ENCODE measurements around the gene ZNF107. TPM values are rescaled to one million over a fixed set of nuclear protein-coding genes. Genes with fewer than 3 reads are reported as not detected.
"Not testable (repeated sequence)": the region's sequence is repeated elsewhere in the genome, so short reads cannot be mapped to it uniquely, and the experiment has no call there.

Gene ZNF107
- total and polyA plus RNA-seq, 2 of the 13 experiments (the other 11 are each of a cell fraction or from before 2014, with no cell fraction given): 2.5 to 5.4 TPM

- H3K9ac ChIP-seq (ENCODE audit: insufficient read depth, low read depth, low read length); CTCF ChIA-PET (ENCODE audit: low intra/inter-chr PET ratio, low total read pairs); H3K4me1 ChIP-seq (ENCODE audit: insufficient read depth, low read length); BruUV-seq (replicated peaks); H3K27ac ChIP-seq (ENCODE audit: extremely low read length, insufficient read depth, low read length); H3K4me2 ChIP-seq (ENCODE audit: low read depth, low read length); H3K4me3 ChIP-seq (replicated peaks in 1 of 3; ENCODE audit: insufficient read depth in 1 of 3, low read depth in 2 of 3, low read length in 3 of 3); H3K9me3 ChIP-seq (ENCODE audit: low read length); POLR2A ChIA-PET; H3K27me3 ChIP-seq (ENCODE audit: control insufficient read depth in 1 of 2, insufficient read depth in 2 of 2, low read length in 2 of 2); DNase-seq (ENCODE audit: low spot score); in situ Hi-C loops (cut with HindIII; ENCODE audit: extremely low pct_ligation_motif_present, low pct_unique_long_range_greater_than_20kb); H4K20me1 ChIP-seq (ENCODE audit: insufficient read depth, low read length); FAIRE-seq; H3K79me2 ChIP-seq (ENCODE audit: insufficient read depth, low read length); H2AFZ ChIP-seq (ENCODE audit: low read length); H3K36me3 ChIP-seq (replicated peaks in 1 of 2; ENCODE audit: control insufficient read depth in 1 of 2, insufficient read depth in 2 of 2, low read length in 2 of 2); ATAC-seq; TF ChIP-seq ATF7 (CRISPR knock-in tag; IDR thresholded peaks at IDR 0.05); SOX13 (IDR thresholded peaks at IDR 0.05): not testable (repeated sequence)
- 21% methylated on average over 5 of the region's 5 CpGs for WGBS (ENCODE audit: low lambda C conversion rate)
- TF ChIP-seq ATF7 (IDR thresholded peaks at IDR 0.05) (peak; percentile 58), SOX13 (CRISPR knock-in tag; conservative IDR thresholded peaks at IDR 0.05 in 1 of 2, IDR thresholded peaks at IDR 0.05 in 1 of 2) (peak in 1 of 2 experiments; percentile 25; a peak in 1 of 4 replicates), ONECUT2 (CRISPR knock-in tag; IDR thresholded peaks at IDR 0.05) (peak; percentile 60)
- intact Hi-C loops (cut with micrococcal nuclease; ENCODE audit: unreplicated experiment): loop anchor here (10.0 kb wide), 1 partner anchor 133 kb away; the partner anchor contains the start of gene ZNF138
These were observed 3.8 kb upstream of the ZNF107 start for GRCh38 chr7:64662091-64662490.

- BruUV-seq (replicated peaks): no TSS peak
- Histone ChIP-seq H3K27me3 (ENCODE audit: control insufficient read depth in 1 of 2, insufficient read depth in 2 of 2, low read length in 2 of 2) (no peaks in the 10 kb centered on the region), H3K9ac (ENCODE audit: insufficient read depth, low read depth, low read length) (peak overlapping the region; percentile 73), H3K4me3 (replicated peaks in 1 of 3; ENCODE audit: insufficient read depth in 1 of 3, low read depth in 2 of 3, low read length in 3 of 3) (peak overlapping the region; percentile 82 to 94 (median 90)), H3K79me2 (ENCODE audit: insufficient read depth, low read length) (peaks cover 16% of the 10 kb centered on the region), H2AFZ (ENCODE audit: low read length) (no peak overlapping the region), H3K4me1 (ENCODE audit: insufficient read depth, low read length) (peaks cover 21% of the 10 kb centered on the region), H3K27ac (ENCODE audit: extremely low read length, insufficient read depth, low read length) (peak overlapping the region; percentile 73), H4K20me1 (ENCODE audit: insufficient read depth, low read length) (no peaks in the 10 kb centered on the region), H3K9me3 (ENCODE audit: low read length) (no peaks in the 10 kb centered on the region), H3K4me2 (ENCODE audit: low read depth, low read length) (peak overlapping the region; percentile 68), H3K36me3 (replicated peaks in 1 of 2; ENCODE audit: control insufficient read depth in 1 of 2, insufficient read depth in 2 of 2, low read length in 2 of 2) (no peaks in the 10 kb centered on the region)
- ATAC-seq (no peak), FAIRE-seq (no peak), DNase-seq (ENCODE audit: low spot score) (no peak)
- TF ChIP-seq KLF6 (CRISPR knock-in tag; IDR thresholded peaks at IDR 0.05): no peak
- TF ChIP-seq SMYD3 (CRISPR knock-in tag; IDR thresholded peaks at IDR 0.05): no peak
- no peak for TF ChIP-seq ZNF282 (IDR thresholded peaks at IDR 0.05; ENCODE audit: partially characterized antibody)
- no peak for TF ChIP-seq ZEB1 (IDR thresholded peaks at IDR 0.05; ENCODE audit: insufficient replicate concordance, low read depth)
- TF ChIP-seq NR3C1 (CRISPR knock-in tag; IDR thresholded peaks at IDR 0.05): no peak
- no peak for TF ChIP-seq SRSF9 (IDR thresholded peaks at IDR 0.05; ENCODE audit: borderline replicate concordance, insufficient read depth, low read depth, low read length, poor library complexity, severe bottlenecking)
- TF ChIP-seq KDM5A (IDR thresholded peaks at IDR 0.05; ENCODE audit: borderline replicate concordance, low read length): 0 out of 2 replicates have a peak, but pooled peaks have one; percentile 3
- TF ChIP-seq KDM1A (CRISPR knock-in tag; IDR thresholded peaks at IDR 0.05): no peak
- CTCF ChIA-PET (ENCODE audit: low intra/inter-chr PET ratio, low total read pairs): no interaction called here
- in situ Hi-C loops (cut with HindIII; ENCODE audit: extremely low pct_ligation_motif_present, low pct_unique_long_range_greater_than_20kb): no loop called here
- 76% methylated on average over 2 of the region's 2 CpGs for WGBS (ENCODE audit: low lambda C conversion rate)
- POLR2A ChIA-PET: interaction anchor here (1.4 to 1.5 kb wide), 2 partner anchors 104 to 128 kb away, joined by 6 to 7 read pairs; partner anchors contain the start of genes ZNF138 and ZNF680
- intact Hi-C loops (cut with micrococcal nuclease; ENCODE audit: unreplicated experiment): loop anchor here (5.0 to 10.0 kb wide), 2 partner anchors 104 to 128 kb away; partner anchors contain the start of genes ZNF138 and ZNF680
These were observed 724 bp downstream of the ZNF107 start for GRCh38 chr7:64666663-64667050.
